Ascending aorta (tissue), 2 donors: ENCODE measurements around the gene ZRANB2. TPM values are rescaled to one million over a fixed set of nuclear protein-coding genes. Genes with fewer than 3 reads are reported as not detected.

Source experiments
- DNase-seq, 2 donors: peaks; one replicate each; pipeline ENCODE4 v3.0.0-alpha.2; 2019; ENCODE audit warnings: low spot score in 2 of 2
- H3K27ac ChIP-seq, 2 donors: fragments of 200-600 bp; sonication (generic); one replicate each; pipeline ENCODE4 v1.5.1; 2016 to 2017; ENCODE audit warnings: mild to moderate bottlenecking in 1 of 2
- H3K27me3 ChIP-seq: fragments of 200-600 bp; sonication (generic); one replicate; pipeline ENCODE4 v1.5.1; 2017
- H3K36me3 ChIP-seq, 2 donors: fragments of 200-600 bp; sonication (generic); one replicate each; pipeline ENCODE4 v1.5.1; 2016
- H3K4me1 ChIP-seq, 2 donors: fragments of 200-600 bp; sonication (generic); one replicate each; pipeline ENCODE4 v1.5.1; 2016 to 2017; ENCODE audit warnings: mild to moderate bottlenecking in 1 of 2
- H3K4me3 ChIP-seq, 2 donors: fragments of 200-600 bp; sonication (generic); one replicate each; pipeline ENCODE4 v1.5.1; 2016 to 2017; ENCODE audit warnings: mild to moderate bottlenecking in 1 of 2
- H3K9me3 ChIP-seq, 2 donors: fragments of 200-600 bp; sonication (generic); one replicate each; pipeline ENCODE4 v1.5.1; 2016
- CTCF ChIP-seq, 3 experiments: fragments of 200-600 bp in 2 of 3; fragments of 450-650 bp in 1 of 3; sonication (generic) in 2 of 3; IDR thresholded peaks; one replicate each; pipeline ENCODE4 v1.5.1; 2016 to 2019; ENCODE audit warnings: antibody characterized with exemption in 3 of 3, mild to moderate bottlenecking in 1 of 3, moderate library complexity in 1 of 3
- intact Hi-C: fragments of 100-400 bp; cut with DNase I; formaldehyde crosslinking; loops from one replicate; pipeline ENCODE4 v1.15.1; 2023
- total RNA-seq: library from RNA; depleted of rRNA; stranded (reverse); fragments of >200 nt; gene quantifications from one replicate; pipeline ENCODE4 v1.1.0, GENCODE V29; 2016

ZRANB2 gene
- total RNA-seq, 1 donor from 2014 or later: 37.9 TPM

DNA sequence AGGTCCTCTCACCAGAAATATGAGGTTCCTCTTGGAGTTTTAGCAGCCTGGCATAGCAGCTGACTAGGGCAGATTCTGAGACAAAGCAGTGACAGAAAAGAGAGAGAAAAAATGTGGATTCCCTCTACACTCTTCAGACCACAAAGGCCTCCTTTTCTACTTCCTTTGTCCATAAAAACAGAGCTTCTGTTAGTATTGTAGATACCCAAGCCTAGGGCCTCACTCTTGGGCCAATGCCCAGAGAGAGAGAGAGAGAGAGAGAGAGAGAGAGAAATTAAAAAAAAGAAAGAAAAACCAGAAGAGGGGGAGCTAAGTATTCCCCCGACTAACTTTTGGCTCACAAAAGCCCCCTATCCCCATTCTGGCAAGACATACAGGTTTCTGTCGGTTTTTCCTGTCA, 2.4 kb upstream of the ZRANB2 start:
- DNase-seq: no peak
- Histone ChIP-seq H3K4me3 (no peak overlapping the region), H3K4me1 (peaks cover 9 to 21% of the 10 kb centered on the region in 2 donors), H3K27ac (no peak overlapping the region), H3K27me3 (no peaks in the 10 kb centered on the region), H3K9me3 (no peaks in the 10 kb centered on the region), H3K36me3 (no peaks in the 10 kb centered on the region)
- no peak for TF ChIP-seq CTCF (IDR thresholded peaks at IDR 0.05)
- intact Hi-C loops: loop anchor here (5.0 kb wide), 2 partner anchors 731 to 861 kb away; partner anchors contain the start of genes ANKRD13C and SRSF11

DNA sequence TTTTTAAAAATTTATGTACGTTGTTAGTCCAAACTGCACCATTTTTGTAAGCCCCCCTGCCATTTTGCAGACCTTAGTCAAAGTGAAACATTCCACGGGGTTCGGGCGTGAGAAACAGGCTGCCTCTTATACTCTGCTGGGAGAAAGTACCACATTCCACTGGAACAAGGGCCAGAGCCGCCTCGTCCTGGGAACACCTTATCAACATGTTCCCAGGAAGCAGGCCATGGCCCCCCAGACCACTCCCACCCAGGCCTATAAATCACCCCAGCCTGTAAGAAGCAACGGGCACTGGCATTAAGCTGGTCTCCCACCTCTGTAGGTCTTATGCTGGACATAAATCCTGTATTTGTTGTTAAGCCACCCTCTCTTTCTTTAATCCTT, 854 bp upstream of the ZRANB2 start:
- no peaks in the 10 kb centered on the region for H3K9me3 ChIP-seq
- peak overlapping the region in 1 of 2 donors; percentile 88 for H3K27ac ChIP-seq
- DNase-seq: no peak
- intact Hi-C loops: loop anchor here (1.0 to 5.0 kb wide), 4 partner anchors 670 to 876 kb away; partner anchors contain the start of genes ANKRD13C, CTH, LRRC40 and SRSF11
- H3K36me3 ChIP-seq: peaks cover 12 to 14% of the 10 kb centered on the region in 2 donors
- H3K4me3 ChIP-seq: peak overlapping the region; percentile 81 to 83
- peaks cover 9 to 22% of the 10 kb centered on the region in 2 donors for H3K4me1 ChIP-seq
- TF ChIP-seq CTCF (IDR thresholded peaks at IDR 0.05): no peak
- H3K27me3 ChIP-seq: no peaks in the 10 kb centered on the region

GRCh38 chr1:71080230-71080738, 551 bp downstream of the ZRANB2 start:
- H3K9me3 ChIP-seq: no peaks in the 10 kb centered on the region
- H3K36me3 ChIP-seq: peaks cover 26% of the 10 kb centered on the region in 2 donors
- intact Hi-C loops: loop anchor here (5.0 kb wide), 2 partner anchors 728 to 858 kb away; partner anchors contain the start of genes ANKRD13C and SRSF11
- H3K4me1 ChIP-seq: peaks cover 9 to 22% of the 10 kb centered on the region in 2 donors
- H3K27me3 ChIP-seq: no peaks in the 10 kb centered on the region
- no peak for TF ChIP-seq CTCF (IDR thresholded peaks at IDR 0.05)
- H3K27ac ChIP-seq: peak overlapping the region; percentile 77 to 88
- DNase-seq: no peak
- H3K4me3 ChIP-seq: peak overlapping the region; percentile 81 to 83

DNA sequence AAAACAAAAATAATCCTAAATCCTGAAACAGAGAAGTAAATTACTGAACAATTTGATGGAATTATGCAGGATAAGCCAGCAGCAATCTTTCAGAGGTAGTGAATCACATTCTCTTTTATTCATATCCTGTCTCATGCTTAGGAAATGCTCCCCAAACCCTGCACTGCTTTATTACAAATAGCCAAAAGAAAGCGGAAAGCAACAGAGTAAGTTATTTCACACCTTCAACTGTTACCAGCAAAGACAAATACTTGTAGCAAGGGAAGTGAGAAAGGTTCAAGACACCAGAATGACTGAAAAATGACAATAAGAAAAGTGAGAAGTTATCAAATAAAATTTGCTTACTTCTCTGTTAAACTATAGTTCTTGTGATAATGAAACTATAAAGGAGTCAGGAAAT, 6.2 kb downstream of the ZRANB2 start:
- peaks cover 55 to 68% of the 10 kb centered on the region in 2 donors for H3K36me3 ChIP-seq
- no peaks in the 10 kb centered on the region for H3K27me3 ChIP-seq
- H3K9me3 ChIP-seq: no peaks in the 10 kb centered on the region
- no peak for DNase-seq
- TF ChIP-seq CTCF (IDR thresholded peaks at IDR 0.05): no peak
- H3K4me1 ChIP-seq: peaks cover 9 to 14% of the 10 kb centered on the region in 2 donors
- intact Hi-C loops: no loop called here
- H3K4me3 ChIP-seq: no peak overlapping the region
- no peak overlapping the region for H3K27ac ChIP-seq

DNA sequence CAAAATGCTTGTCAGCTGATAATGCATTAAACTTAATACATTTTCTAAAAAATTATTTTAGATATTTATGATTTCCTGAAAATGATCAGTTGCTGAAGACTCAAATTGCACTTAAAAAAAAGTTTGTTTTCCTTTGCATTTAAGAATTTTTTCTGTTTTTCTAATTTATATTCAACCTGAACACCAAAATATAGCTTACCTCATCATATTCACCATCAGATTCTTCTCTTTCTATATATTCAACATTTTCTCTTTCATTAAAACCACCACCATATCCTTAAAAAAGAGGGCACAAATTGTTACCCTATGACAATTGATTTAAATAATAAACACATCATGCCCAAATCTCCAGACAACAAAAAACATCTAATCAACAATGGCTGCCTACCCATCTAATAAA, 8.6 kb downstream of the ZRANB2 start:
- no peak for TF ChIP-seq CTCF (IDR thresholded peaks at IDR 0.05)
- intact Hi-C loops: no loop called here
- no peaks in the 10 kb centered on the region for H3K4me1 ChIP-seq

More for the DNA sequence above, 8.6 kb downstream of the ZRANB2 start:
- no peak overlapping the region for H3K4me3 ChIP-seq
- H3K36me3 ChIP-seq: peaks cover 69 to 82% of the 10 kb centered on the region in 2 donors
- no peaks in the 10 kb centered on the region for H3K9me3 ChIP-seq
- DNase-seq: no peak
- no peaks in the 10 kb centered on the region for H3K27me3 ChIP-seq
- no peak overlapping the region for H3K27ac ChIP-seq
